ENCODE results near the gene COL20A1.

The COL20A1 gene

GRCh38 chr20:63361519-63362435, 68.8 kb downstream of the COL20A1 start:
- Mint-ChIP-seq H3K4me3 (no peak overlapping the region), H3K27ac (no peak overlapping the region), H3K36me3 (ENCODE audit: low read depth) (no peaks in the 10 kb centered on the region), H3K27me3 (ENCODE audit: low read depth) (peaks cover 9% of the 10 kb centered on the region), H3K4me1 (ENCODE audit: low read depth) (no peaks in the 10 kb centered on the region), H3K9me3 (no peaks in the 10 kb centered on the region)

- H3K36me3 Mint-ChIP-seq (ENCODE audit: low read depth), result no peaks in the 10 kb centered on the region
- no peak overlapping the region for H3K4me3 Mint-ChIP-seq
- no peaks in the 10 kb centered on the region for H3K4me1 Mint-ChIP-seq (ENCODE audit: low read depth)
- H3K9me3 Mint-ChIP-seq, result no peaks in the 10 kb centered on the region
- peaks cover 9% of the 10 kb centered on the region for H3K27me3 Mint-ChIP-seq (ENCODE audit: low read depth)
- no peak overlapping the region for H3K27ac Mint-ChIP-seq
These were observed 69.5 kb downstream of the COL20A1 start for GRCh38 chr20:63362436-63363009.

- H3K27me3 Mint-ChIP-seq (ENCODE audit: low read depth), result peaks cover 9% of the 10 kb centered on the region
- H3K27ac Mint-ChIP-seq, result no peak overlapping the region
- H3K36me3 Mint-ChIP-seq (ENCODE audit: low read depth), result no peaks in the 10 kb centered on the region
- no peaks in the 10 kb centered on the region for H3K4me1 Mint-ChIP-seq (ENCODE audit: low read depth)
- no peaks in the 10 kb centered on the region for H3K9me3 Mint-ChIP-seq
- H3K4me3 Mint-ChIP-seq, result no peak overlapping the region
These were observed 70.3 kb downstream of the COL20A1 start for GRCh38 chr20:63363013-63363957.

GRCh38 chr20:63363981-63364561, 71.1 kb downstream of the COL20A1 start:
- Mint-ChIP-seq H3K4me1 (ENCODE audit: low read depth) (no peaks in the 10 kb centered on the region), H3K27me3 (ENCODE audit: low read depth) (peaks cover 9% of the 10 kb centered on the region), H3K27ac (no peak overlapping the region), H3K36me3 (ENCODE audit: low read depth) (no peaks in the 10 kb centered on the region), H3K9me3 (no peaks in the 10 kb centered on the region), H3K4me3 (no peak overlapping the region)

- H3K27me3 Mint-ChIP-seq (ENCODE audit: low read depth), result peaks cover 9% of the 10 kb centered on the region
- H3K4me1 Mint-ChIP-seq (ENCODE audit: low read depth), result no peaks in the 10 kb centered on the region
- no peaks in the 10 kb centered on the region for H3K36me3 Mint-ChIP-seq (ENCODE audit: low read depth)
- H3K4me3 Mint-ChIP-seq, result no peak overlapping the region
- no peak overlapping the region for H3K27ac Mint-ChIP-seq
- H3K9me3 Mint-ChIP-seq, result no peaks in the 10 kb centered on the region
These were observed 72.0 kb downstream of the COL20A1 start for GRCh38 chr20:63364801-63365585.

GRCh38 chr20:63365601-63366389, 72.8 kb downstream of the COL20A1 start:
- Mint-ChIP-seq H3K4me1 (ENCODE audit: low read depth) (no peaks in the 10 kb centered on the region), H3K9me3 (no peaks in the 10 kb centered on the region), H3K27me3 (ENCODE audit: low read depth) (peaks cover 9% of the 10 kb centered on the region), H3K36me3 (ENCODE audit: low read depth) (no peaks in the 10 kb centered on the region), H3K4me3 (no peak overlapping the region), H3K27ac (no peak overlapping the region)

GRCh38 chr20:63366390-63367365, 73.7 kb downstream of the COL20A1 start:
- Mint-ChIP-seq H3K36me3 (ENCODE audit: low read depth) (no peaks in the 10 kb centered on the region), H3K4me3 (no peak overlapping the region), H3K27me3 (ENCODE audit: low read depth) (peaks cover 9% of the 10 kb centered on the region), H3K4me1 (ENCODE audit: low read depth) (no peaks in the 10 kb centered on the region), H3K9me3 (no peaks in the 10 kb centered on the region), H3K27ac (no peak overlapping the region)

GRCh38 chr20:63367446-63368055, 74.6 kb downstream of the COL20A1 start:
- Mint-ChIP-seq H3K36me3 (ENCODE audit: low read depth) (no peaks in the 10 kb centered on the region), H3K27ac (no peak overlapping the region), H3K4me1 (ENCODE audit: low read depth) (no peaks in the 10 kb centered on the region), H3K9me3 (no peaks in the 10 kb centered on the region), H3K27me3 (ENCODE audit: low read depth) (peaks cover 5% of the 10 kb centered on the region), H3K4me3 (no peak overlapping the region)

- H3K4me3 Mint-ChIP-seq, result no peak overlapping the region
- no peaks in the 10 kb centered on the region for H3K27me3 Mint-ChIP-seq (ENCODE audit: low read depth)
- H3K27ac Mint-ChIP-seq, result no peak overlapping the region
- H3K36me3 Mint-ChIP-seq (ENCODE audit: low read depth), result no peaks in the 10 kb centered on the region
- H3K4me1 Mint-ChIP-seq (ENCODE audit: low read depth), result no peaks in the 10 kb centered on the region
- no peaks in the 10 kb centered on the region for H3K9me3 Mint-ChIP-seq
These were observed 75.2 kb downstream of the COL20A1 start for GRCh38 chr20:63368151-63368550.

- no peak overlapping the region for H3K4me3 Mint-ChIP-seq
- H3K27me3 Mint-ChIP-seq (ENCODE audit: low read depth), result no peaks in the 10 kb centered on the region
- H3K4me1 Mint-ChIP-seq (ENCODE audit: low read depth), result no peaks in the 10 kb centered on the region
- no peak overlapping the region for H3K27ac Mint-ChIP-seq
- H3K9me3 Mint-ChIP-seq, result no peaks in the 10 kb centered on the region
- no peaks in the 10 kb centered on the region for H3K36me3 Mint-ChIP-seq (ENCODE audit: low read depth)
These were observed 76.1 kb downstream of the COL20A1 start for GRCh38 chr20:63369024-63369530.

- no peak overlapping the region for H3K27ac Mint-ChIP-seq
- no peaks in the 10 kb centered on the region for H3K36me3 Mint-ChIP-seq (ENCODE audit: low read depth)
These were observed 77.0 kb downstream of the COL20A1 start for GRCh38 chr20:63369724-63370617.

More at GRCh38 chr20:63369724-63370617, 77.0 kb downstream of the COL20A1 start:
- Mint-ChIP-seq H3K4me3 (no peak overlapping the region), H3K4me1 (ENCODE audit: low read depth) (no peaks in the 10 kb centered on the region), H3K9me3 (no peaks in the 10 kb centered on the region), H3K27me3 (ENCODE audit: low read depth) (no peaks in the 10 kb centered on the region)

Data from T-helper 1 cell treated with Interleukin-12 subunit alpha and Interleukin-12 subunit beta and Interleukin-4 antibody, amounts not matched to agents 30 μg/mL and 1 μg/mL, for 36 hours (primary cell).